Keratinocyte (primary cell): ENCODE results near the gene PCDH9. TPM values are rescaled to one million over a fixed set of nuclear protein-coding genes. Genes with fewer than 3 reads are reported as not detected.

Source experiments
- DNase-seq: peaks from one replicate; pipeline ENCODE4 v3.0.0-alpha.2; 2011; ENCODE audit warnings: low read depth, missing footprints, low spot score
- FAIRE-seq: peaks from 2 replicates; lab custom pipeline; 2011; peaks lifted over from hg19 to GRCh38; lab: Jason Lieb, UNC
- H2AFZ ChIP-seq: 2 replicates; pipeline ENCODE4 v1.6.0; 2012; ENCODE audit warnings: low read length, control low read depth, inconsistent platforms; ENCODE audit not compliant: control insufficient read depth
- H3K27ac ChIP-seq: 2 replicates; pipeline ENCODE4 v1.5.1; 2011; ENCODE audit warnings: low read length; ENCODE audit not compliant: control insufficient read depth, insufficient read depth
- H3K27me3 ChIP-seq: 3 replicates; pipeline ENCODE4 v1.6.0; 2011; ENCODE audit warnings: low read length; ENCODE audit not compliant: control insufficient read depth, insufficient read depth; ENCODE audit errors: extremely low read depth
- H3K36me3 ChIP-seq, 2 experiments: 2 replicates in 1 of 2; 3 replicates in 1 of 2; pipeline ENCODE4 v1.5.1; 2011; ENCODE audit warnings: low read length in 2 of 2, mild to moderate bottlenecking in 1 of 2; ENCODE audit not compliant: control insufficient read depth in 2 of 2, insufficient read depth in 2 of 2; ENCODE audit errors: extremely low read depth in 1 of 2
- H3K4me1 ChIP-seq: 3 replicates; pipeline ENCODE4 v1.5.1; 2011; ENCODE audit warnings: low read length; ENCODE audit not compliant: control insufficient read depth, insufficient read depth; ENCODE audit errors: extremely low read depth
- H3K4me2 ChIP-seq: 3 replicates; pipeline ENCODE4 v1.6.0; 2011; ENCODE audit warnings: low read depth, low read length; ENCODE audit not compliant: control insufficient read depth, insufficient read depth; ENCODE audit errors: extremely low read depth
- H3K4me3 ChIP-seq, 3 experiments: fragments of 200-600 bp in 1 of 3; sonication (generic) in 1 of 3; 2 replicates in 2 of 3; 3 replicates in 1 of 3; pipeline ENCODE4 v1.5.1; 2011 to 2016; ENCODE audit warnings: low read length in 3 of 3, mild to moderate bottlenecking in 3 of 3, control low read depth in 2 of 3, inconsistent platforms in 1 of 3, low read depth in 1 of 3, mixed read lengths in 1 of 3, mixed run types in 1 of 3, moderate library complexity in 1 of 3; ENCODE audit not compliant: control insufficient read depth in 2 of 3, insufficient read depth in 2 of 3; ENCODE audit errors: extremely low read depth in 1 of 3
- H3K79me2 ChIP-seq: 2 replicates; pipeline ENCODE4 v1.6.0; 2012; ENCODE audit warnings: low read length; ENCODE audit not compliant: control insufficient read depth, insufficient read depth
- H3K9ac ChIP-seq: 3 replicates; pipeline ENCODE4 v1.6.0; 2011; ENCODE audit warnings: low read length; ENCODE audit not compliant: control insufficient read depth, insufficient read depth; ENCODE audit errors: extremely low read depth
- H3K9me1 ChIP-seq: 3 replicates; pipeline ENCODE4 v1.6.0; 2011; ENCODE audit warnings: low read length; ENCODE audit not compliant: control insufficient read depth, insufficient read depth; ENCODE audit errors: extremely low read depth
- H3K9me3 ChIP-seq: 2 replicates; pipeline ENCODE4 v1.5.1; 2012; ENCODE audit warnings: low read depth, low read length; ENCODE audit not compliant: control insufficient read depth
- H4K20me1 ChIP-seq: 3 replicates; pipeline ENCODE4 v1.6.0; 2011; ENCODE audit warnings: low read length; ENCODE audit not compliant: control insufficient read depth, insufficient read depth; ENCODE audit errors: extremely low read depth
- CTCF ChIP-seq, 3 experiments: IDR thresholded peaks in 1 of 3; conservative IDR thresholded peaks in 1 of 3; optimal IDR thresholded peaks in 1 of 3; 2 replicates in 2 of 3; 3 replicates in 1 of 3; pipeline versions ENCODE3 to v1.5.1; 2011; ENCODE audit warnings: low read length in 3 of 3, mild to moderate bottlenecking in 3 of 3, moderate library complexity in 2 of 3, control low read depth in 1 of 3, inconsistent platforms in 1 of 3; ENCODE audit not compliant: insufficient read depth in 2 of 3; ENCODE audit errors: extremely low read depth in 1 of 3
- EZH2 ChIP-seq: IDR thresholded peaks from one replicate; pipeline ENCODE4 v1.6.1; 2012; ENCODE audit warnings: inconsistent platforms, mild to moderate bottlenecking, low read length, moderate library complexity
- dilution Hi-C: fragments of 300-500 bp; cut with MboI; formaldehyde crosslinking; loops from one replicate; pipeline ENCODE4 v1.7.0; 2020; ENCODE audit warnings: low sequenced_read_pairs; ENCODE audit not compliant: extremely low pct_ligation_motif_present
- polyA plus RNA-seq, 5 experiments: library from polyadenylated mRNA; depleted of rRNA in 3 of 5; stranded (reverse) in 3 of 5; stranded (forward) in 1 of 5; unstranded in 1 of 5; fragments of >200 nt; gene quantifications; 1 replicate in 1 of 5; 2 replicates in 3 of 5; 3 replicates in 1 of 5; pipeline versions ENCODE4 v1.2.1 to v1.2.3, GENCODE V29; 2011 to 2012; ENCODE audit warnings: missing spikeins in 2 of 5, low read depth in 1 of 5, low replicate concordance in 1 of 5

The PCDH9 gene
- polyA plus RNA-seq, 1 donor (not counting 4 experiments of a cell fraction or from before 2014, with no cell fraction given): 0.21 TPM

GRCh38 chr13:66492479-66492878, 737.7 kb downstream of the PCDH9 start:
- Histone ChIP-seq H3K9ac (no peak overlapping the region), H3K27me3 (no peaks in the 10 kb centered on the region), H4K20me1 (no peaks in the 10 kb centered on the region), H3K9me1 (no peaks in the 10 kb centered on the region), H2AFZ (no peak overlapping the region), H3K4me3 (no peak overlapping the region), H3K36me3 (no peaks in the 10 kb centered on the region), H3K79me2 (no peaks in the 10 kb centered on the region), H3K27ac (no peak overlapping the region), H3K4me2 (no peak overlapping the region), H3K4me1 (no peaks in the 10 kb centered on the region), H3K9me3 (no peaks in the 10 kb centered on the region)
- TF ChIP-seq EZH2: no peak
- TF ChIP-seq CTCF (optimal IDR thresholded peaks at IDR 0.05 in 1 of 3, IDR thresholded peaks at IDR 0.05 in 1 of 3, conservative IDR thresholded peaks at IDR 0.05 in 1 of 3; ENCODE audit: extremely low read depth in 1 of 3, insufficient read depth in 2 of 3, low read length in 3 of 3): peak in 1 of 3 experiments; percentile 22
- FAIRE-seq (no peak), DNase-seq (no peak)
- dilution Hi-C loops: no loop called here

- Histone ChIP-seq H3K9ac (no peak overlapping the region), H4K20me1 (no peaks in the 10 kb centered on the region), H3K4me3 (no peak overlapping the region), H3K9me3 (no peaks in the 10 kb centered on the region), H3K9me1 (no peaks in the 10 kb centered on the region), H3K36me3 (no peaks in the 10 kb centered on the region), H3K4me1 (no peaks in the 10 kb centered on the region), H3K79me2 (no peaks in the 10 kb centered on the region), H3K27ac (no peak overlapping the region), H2AFZ (no peak overlapping the region), H3K27me3 (no peaks in the 10 kb centered on the region), H3K4me2 (no peak overlapping the region)
- no peak for DNase-seq
- no peak for FAIRE-seq
- dilution Hi-C loops: no loop called here
- TF ChIP-seq CTCF (optimal IDR thresholded peaks at IDR 0.05 in 1 of 3, IDR thresholded peaks at IDR 0.05 in 1 of 3, conservative IDR thresholded peaks at IDR 0.05 in 1 of 3; ENCODE audit: extremely low read depth in 1 of 3, insufficient read depth in 2 of 3, low read length in 3 of 3) (no peak), EZH2 (no peak)
Measured at GRCh38 chr13:66491251-66491650, 738.9 kb downstream of the PCDH9 start.
